DND-41 (cell line): ENCODE results near the gene SLC5A8.

Experiments
- ATAC-seq: fragments of 200-7000 bp; cut with Tn5 transposase; 3 replicates; pipeline ENCODE4 v1.9.1; 2021; ENCODE audit warnings: low read depth; ENCODE audit not compliant: insufficient read depth
- DNase-seq: peaks from one replicate; pipeline ENCODE4 v3.0.0-alpha.2; 2020
- H2AFZ ChIP-seq: 2 replicates; pipeline ENCODE4 v1.6.0; 2012; ENCODE audit warnings: low read depth, low read length
- H3K27ac ChIP-seq: 2 replicates; pipeline ENCODE4 v1.5.1; 2012; ENCODE audit warnings: low read length, inconsistent platforms
- H3K27me3 ChIP-seq: fragments of 200-600 bp; sonication (generic); 2 replicates; pipeline ENCODE4 v1.6.0; 2012; ENCODE audit warnings: low read length, mild to moderate bottlenecking, inconsistent platforms; ENCODE audit not compliant: insufficient read depth, poor library complexity
- H3K36me3 ChIP-seq: 2 replicates; pipeline ENCODE4 v1.5.1; 2012; ENCODE audit warnings: low read length, inconsistent platforms; ENCODE audit not compliant: insufficient read depth
- H3K4me1 ChIP-seq: 2 replicates; pipeline ENCODE4 v1.5.1; 2012; ENCODE audit warnings: mild to moderate bottlenecking, low read length; ENCODE audit not compliant: insufficient read depth
- H3K4me2 ChIP-seq: 2 replicates; pipeline ENCODE4 v1.6.0; 2012; ENCODE audit warnings: mild to moderate bottlenecking, moderate library complexity, low read length, inconsistent platforms; ENCODE audit not compliant: insufficient read depth
- H3K4me3 ChIP-seq, 2 experiments: fragments of 200-600 bp in 1 of 2; shearing (Covaris generic) in 1 of 2; 2 replicates each; pipeline ENCODE4 v1.5.1; 2012 to 2016; ENCODE audit warnings: inconsistent platforms in 2 of 2, low read length in 2 of 2, mild to moderate bottlenecking in 2 of 2, low read depth in 1 of 2, moderate library complexity in 1 of 2
- H3K79me2 ChIP-seq: 2 replicates; pipeline ENCODE4 v1.6.0; 2012; ENCODE audit warnings: low read length, inconsistent platforms; ENCODE audit not compliant: insufficient read depth
- H3K9ac ChIP-seq: 2 replicates; pipeline ENCODE4 v1.6.0; 2012; ENCODE audit warnings: low read depth, mild to moderate bottlenecking, inconsistent platforms, low read length, moderate library complexity
- H3K9me3 ChIP-seq: 2 replicates; pipeline ENCODE4 v1.5.1; 2012; ENCODE audit warnings: low read length, moderate library complexity, mild to moderate bottlenecking, inconsistent platforms; ENCODE audit not compliant: insufficient read depth, severe bottlenecking
- H4K20me1 ChIP-seq: 2 replicates; pipeline ENCODE4 v1.6.0; 2012; ENCODE audit warnings: low read length; ENCODE audit not compliant: insufficient read depth
- CTCF ChIP-seq: IDR thresholded peaks from 2 replicates; pipeline ENCODE4 v1.5.1; 2012; ENCODE audit warnings: borderline replicate concordance, low read length, moderate library complexity, mild to moderate bottlenecking; ENCODE audit not compliant: poor library complexity, severe bottlenecking; ENCODE audit errors: extremely low read depth
- EZH2 ChIP-seq: IDR thresholded peaks from 3 replicates; pipeline ENCODE4 v1.6.1; 2012; ENCODE audit warnings: borderline replicate concordance, low read depth, mild to moderate bottlenecking, moderate library complexity, low read length, inconsistent platforms; ENCODE audit not compliant: severe bottlenecking

SLC5A8 gene

GRCh38 chr12:101117842-101118241 is 92.2 kb downstream of the SLC5A8 start:
- Histone ChIP-seq H4K20me1 (no peaks in the 10 kb centered on the region), H3K4me1 (no peaks in the 10 kb centered on the region), H3K9me3 (no peaks in the 10 kb centered on the region), H3K36me3 (no peaks in the 10 kb centered on the region), H3K4me3 (no peak overlapping the region), H3K27ac (no peak overlapping the region), H3K27me3 (no peaks in the 10 kb centered on the region), H2AFZ (no peak overlapping the region), H3K79me2 (no peaks in the 10 kb centered on the region), H3K9ac (no peak overlapping the region), H3K4me2 (no peak overlapping the region)
- ATAC-seq = no peak
- no peak for TF ChIP-seq CTCF
- no peak for TF ChIP-seq EZH2
- DNase-seq = no peak

GRCh38 chr12:101116911-101117310 is 93.1 kb downstream of the SLC5A8 start:
- no peak for TF ChIP-seq EZH2
- TF ChIP-seq CTCF = no peak
- ATAC-seq = no peak

GRCh38 chr12:101115326-101115725 is 94.7 kb downstream of the SLC5A8 start:
- H3K9me3 ChIP-seq = no peaks in the 10 kb centered on the region
- H3K4me3 ChIP-seq = no peak overlapping the region
- no peaks in the 10 kb centered on the region for H3K79me2 ChIP-seq
- H3K27ac ChIP-seq = no peak overlapping the region
- DNase-seq (no peak), ATAC-seq (no peak)
- H3K36me3 ChIP-seq = no peaks in the 10 kb centered on the region
- H3K9ac ChIP-seq = no peak overlapping the region
- no peak overlapping the region for H3K4me2 ChIP-seq
- no peaks in the 10 kb centered on the region for H4K20me1 ChIP-seq
- no peaks in the 10 kb centered on the region for H3K4me1 ChIP-seq
- TF ChIP-seq EZH2 (no peak), CTCF (no peak)
- no peak overlapping the region for H2AFZ ChIP-seq
- H3K27me3 ChIP-seq = no peaks in the 10 kb centered on the region

More at GRCh38 chr12:101116911-101117310, 93.1 kb downstream of the SLC5A8 start:
- no peak overlapping the region for H3K4me2 ChIP-seq
- no peaks in the 10 kb centered on the region for H3K27me3 ChIP-seq
- no peaks in the 10 kb centered on the region for H3K4me1 ChIP-seq
- H3K9ac ChIP-seq = no peak overlapping the region
- no peak overlapping the region for H2AFZ ChIP-seq
- no peak overlapping the region for H3K27ac ChIP-seq
- no peak for DNase-seq
- no peaks in the 10 kb centered on the region for H3K36me3 ChIP-seq
- no peaks in the 10 kb centered on the region for H3K9me3 ChIP-seq
- no peaks in the 10 kb centered on the region for H4K20me1 ChIP-seq
- H3K4me3 ChIP-seq = no peak overlapping the region
- H3K79me2 ChIP-seq = no peaks in the 10 kb centered on the region

GRCh38 chr12:101111441-101111840 is 98.6 kb downstream of the SLC5A8 start:
- Histone ChIP-seq H3K27ac (no peak overlapping the region), H4K20me1 (no peaks in the 10 kb centered on the region), H3K4me1 (no peaks in the 10 kb centered on the region), H2AFZ (no peak overlapping the region), H3K36me3 (no peaks in the 10 kb centered on the region), H3K27me3 (no peaks in the 10 kb centered on the region), H3K79me2 (no peaks in the 10 kb centered on the region), H3K9ac (no peak overlapping the region), H3K9me3 (no peaks in the 10 kb centered on the region), H3K4me3 (no peak overlapping the region), H3K4me2 (no peak overlapping the region)
- TF ChIP-seq CTCF (no peak), EZH2 (no peak)
- ATAC-seq = no peak
- DNase-seq = no peak
